Measurements from ENCODE around the gene ATAD2B. TPM values are rescaled to one million over a fixed set of nuclear protein-coding genes. Genes with fewer than 3 reads are reported as not detected.
"Not testable (repeated sequence)": the region's sequence is repeated elsewhere in the genome, so short reads cannot be mapped to it uniquely, and the experiment has no call there.

Gene ATAD2B
- polyA plus RNA-seq, 1 donor = 11.2 TPM

DNA sequence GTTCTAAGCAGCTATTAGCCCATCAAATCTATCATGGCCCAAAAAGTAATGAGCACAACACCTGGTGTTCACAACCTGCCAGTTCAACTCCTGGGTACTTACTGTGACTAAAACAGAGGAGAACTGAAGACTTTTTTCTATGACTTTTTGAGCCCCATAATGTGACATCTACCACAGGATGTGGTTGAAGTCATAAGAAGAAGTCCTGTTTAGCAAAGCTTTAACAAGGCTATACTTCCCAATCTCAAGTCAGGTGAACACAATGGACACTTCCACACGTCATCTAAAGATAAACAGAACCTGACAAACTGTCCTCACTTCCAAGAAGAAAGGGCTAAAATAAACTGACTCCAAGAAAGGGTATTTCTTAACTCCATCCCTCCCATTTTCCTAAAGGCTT, 138.8 kb downstream of the ATAD2B start:
- no peak for DNase-seq

DNA sequence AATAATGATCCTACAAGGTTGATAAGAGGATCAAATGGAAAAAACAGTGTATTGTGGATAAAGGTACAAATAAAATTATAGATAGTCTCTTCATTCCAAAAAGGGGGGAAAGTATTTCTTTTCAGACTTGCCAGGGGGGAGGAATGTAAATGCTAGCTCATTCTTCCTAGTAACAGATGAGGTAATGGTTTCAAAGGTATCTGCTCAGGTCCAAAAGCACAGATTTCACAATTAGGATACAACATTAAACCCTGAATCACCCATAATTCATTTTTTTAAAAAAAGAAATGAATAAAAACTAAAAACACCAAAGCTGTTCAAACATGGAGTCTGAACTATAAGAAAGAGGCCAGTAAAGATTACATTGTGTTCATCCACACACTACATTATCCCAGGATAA, 142.0 kb downstream of the ATAD2B start:
- DNase-seq = no peak

DNA sequence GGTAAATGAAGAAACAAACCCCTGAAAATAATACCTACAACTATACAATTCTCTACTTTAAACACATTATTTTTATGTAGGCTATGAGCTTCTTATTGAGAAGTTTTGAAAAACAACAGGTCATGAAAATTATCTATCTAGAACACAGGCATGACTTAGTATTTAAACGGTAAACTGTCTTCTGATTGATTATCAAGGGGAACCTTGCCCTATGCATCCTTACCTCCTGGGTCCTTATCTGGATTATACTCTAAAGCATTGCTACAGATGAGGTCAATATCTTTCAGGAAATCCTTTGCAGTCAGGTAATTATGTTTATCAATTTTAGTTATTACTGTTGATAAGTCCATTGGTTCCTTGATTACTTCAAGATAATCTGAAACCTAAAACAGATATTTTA, 144.3 kb downstream of the ATAD2B start:
- DNase-seq = no peak

- DNase-seq = no peak
Observed at GRCh38 chr2:23782126-23782525, 144.8 kb downstream of the ATAD2B start.

DNA sequence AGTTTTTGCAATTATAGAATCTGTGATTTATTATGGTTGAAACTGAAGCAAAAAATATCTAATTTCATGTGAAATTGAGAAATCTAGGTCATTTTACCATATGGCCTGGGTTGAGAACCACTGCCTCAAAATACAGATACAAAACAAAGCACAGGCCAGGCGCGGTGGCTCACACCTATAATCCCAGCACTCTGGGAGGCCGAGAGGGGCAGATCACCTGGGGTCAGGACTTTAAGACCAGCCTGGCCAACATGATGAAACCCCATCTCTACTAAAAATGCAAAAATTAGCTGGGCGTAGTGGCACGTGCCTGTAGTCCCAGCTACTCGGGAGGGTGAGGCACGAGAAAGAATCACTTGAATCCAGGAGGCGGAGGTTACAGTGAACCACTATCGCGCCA, 146.5 kb downstream of the ATAD2B start:
- not testable (repeated sequence) for DNase-seq

DNA sequence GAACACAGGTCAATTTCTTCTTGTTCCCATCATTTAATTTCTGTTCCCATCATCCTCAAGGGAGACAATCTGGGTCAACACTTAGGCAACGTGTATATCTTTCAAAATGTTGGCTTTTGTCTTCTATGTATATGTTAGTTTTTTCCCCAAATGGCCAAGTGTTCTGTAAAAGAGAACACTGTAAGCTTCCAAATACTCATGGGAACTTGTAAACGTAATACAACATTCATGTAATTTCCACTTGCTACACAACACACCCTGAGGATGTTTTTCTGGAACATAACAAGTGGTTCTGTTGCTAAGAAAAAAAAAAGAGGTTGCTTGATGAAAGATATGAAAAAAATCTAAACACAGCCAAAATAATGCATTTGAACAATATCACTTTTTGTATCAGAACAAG, 149.1 kb downstream of the ATAD2B start:
- no peak for DNase-seq

- no peak for DNase-seq
Observed at GRCh38 chr2:23776021-23776420, 150.9 kb downstream of the ATAD2B start.

- no peak for DNase-seq
Observed at GRCh38 chr2:23772684-23773083, 154.2 kb downstream of the ATAD2B start.

DNA sequence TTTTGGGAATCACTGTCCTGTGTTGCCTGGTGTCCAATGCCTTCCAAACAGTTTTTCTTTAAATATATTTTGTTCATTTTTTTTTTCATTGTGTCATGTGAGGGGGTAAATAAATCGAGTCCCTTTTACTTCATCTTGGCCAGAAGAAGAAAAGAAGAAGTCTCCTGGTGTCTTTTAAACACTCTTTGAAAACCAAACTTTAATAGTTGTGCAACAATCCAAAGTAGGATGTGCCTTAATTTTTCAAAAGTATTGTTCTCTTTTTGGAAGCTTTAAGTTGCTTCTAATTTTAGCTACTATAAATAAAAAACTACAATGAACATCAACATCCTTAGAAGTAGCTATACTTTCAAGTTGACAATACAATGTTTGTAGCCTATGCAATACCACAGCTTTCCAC, 154.9 kb downstream of the ATAD2B start:
- DNase-seq = no peak

GRCh38 chr2:23769364-23769763, 157.6 kb downstream of the ATAD2B start:
- no peak for DNase-seq

DNA sequence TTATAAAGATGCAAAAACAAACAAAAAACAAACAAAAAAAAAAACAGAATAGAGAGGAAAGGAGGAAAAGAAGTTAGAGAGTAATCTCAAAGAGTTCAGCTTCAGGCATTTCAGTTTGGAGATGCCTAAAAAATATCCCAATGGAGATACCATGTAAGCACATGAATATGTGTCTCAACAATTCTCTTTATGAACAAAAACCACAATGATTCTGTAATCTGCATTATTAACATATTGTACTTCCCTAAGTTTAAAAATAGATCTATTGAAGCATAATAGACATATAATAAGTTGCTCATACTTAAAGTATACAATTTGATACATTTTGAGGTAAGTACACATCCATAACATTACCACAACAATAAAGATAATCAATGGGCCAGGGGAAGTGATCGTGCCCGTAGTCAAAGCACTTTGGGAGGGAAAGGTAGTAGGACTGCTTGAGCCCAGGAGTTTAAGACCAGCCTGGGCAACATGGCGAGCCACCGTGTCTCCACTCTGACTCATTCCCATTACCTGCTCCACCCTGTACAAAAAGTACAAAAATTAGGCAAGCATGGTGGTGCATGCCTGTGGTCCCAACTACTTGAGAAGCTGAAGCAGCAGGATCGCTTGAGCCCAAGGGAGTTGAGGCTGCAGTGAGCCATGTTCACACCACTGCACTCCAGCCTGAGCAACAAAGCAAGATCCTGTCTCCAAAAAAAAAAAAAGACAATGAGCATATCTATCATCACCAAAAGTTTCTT, 158.9 kb downstream of the ATAD2B start:
- DNase-seq = no peak

DNA sequence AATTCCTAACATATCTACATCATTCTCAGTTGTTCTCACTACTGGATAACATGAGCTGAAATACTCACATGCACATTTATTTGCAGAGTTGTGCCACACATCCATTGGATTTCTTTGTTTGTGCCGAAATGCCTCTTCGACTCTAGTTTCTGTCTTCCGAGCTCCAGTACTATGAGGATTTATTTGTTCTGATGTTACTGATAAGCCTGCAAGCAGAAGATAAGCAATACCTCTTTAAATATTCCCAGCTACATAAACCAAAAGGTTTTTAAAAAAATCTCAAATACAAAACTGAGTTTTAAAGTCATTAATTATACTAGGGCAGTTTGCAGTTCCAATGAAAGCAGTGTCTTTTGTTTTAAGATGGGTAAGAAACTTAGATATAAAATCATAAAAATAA, 164.8 kb downstream of the ATAD2B start:
- DNase-seq = no peak

GRCh38 chr2:23761638-23762037, 165.3 kb downstream of the ATAD2B start:
- DNase-seq = no peak

DNA sequence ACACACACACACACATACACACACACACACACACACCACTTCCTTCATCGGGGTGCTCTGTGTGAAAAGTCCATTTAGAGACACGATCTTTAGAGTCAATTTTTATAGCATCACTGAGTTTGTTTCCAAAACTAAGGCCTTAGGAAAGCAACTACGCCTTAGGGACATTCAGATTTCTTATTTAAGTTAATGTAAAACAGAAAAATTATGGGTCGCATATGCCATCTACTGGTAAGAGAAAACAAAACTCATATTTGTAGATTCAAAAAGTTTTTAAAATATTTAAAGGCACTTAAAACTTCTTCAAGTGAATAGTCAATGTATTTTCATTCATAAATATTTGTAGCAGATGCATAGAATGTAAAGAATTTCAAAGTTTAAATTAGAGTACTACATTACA, 166.2 kb downstream of the ATAD2B start:
- DNase-seq = peak; percentile 60

GRCh38 chr2:23757686-23758433, 169.1 kb downstream of the ATAD2B start:
- DNase-seq = no peak

GRCh38 chr2:23756593-23757292, 170.2 kb downstream of the ATAD2B start:
- DNase-seq = no peak

GRCh38 chr2:23754970-23755369, 172.0 kb downstream of the ATAD2B start:
- DNase-seq = no peak

DNA sequence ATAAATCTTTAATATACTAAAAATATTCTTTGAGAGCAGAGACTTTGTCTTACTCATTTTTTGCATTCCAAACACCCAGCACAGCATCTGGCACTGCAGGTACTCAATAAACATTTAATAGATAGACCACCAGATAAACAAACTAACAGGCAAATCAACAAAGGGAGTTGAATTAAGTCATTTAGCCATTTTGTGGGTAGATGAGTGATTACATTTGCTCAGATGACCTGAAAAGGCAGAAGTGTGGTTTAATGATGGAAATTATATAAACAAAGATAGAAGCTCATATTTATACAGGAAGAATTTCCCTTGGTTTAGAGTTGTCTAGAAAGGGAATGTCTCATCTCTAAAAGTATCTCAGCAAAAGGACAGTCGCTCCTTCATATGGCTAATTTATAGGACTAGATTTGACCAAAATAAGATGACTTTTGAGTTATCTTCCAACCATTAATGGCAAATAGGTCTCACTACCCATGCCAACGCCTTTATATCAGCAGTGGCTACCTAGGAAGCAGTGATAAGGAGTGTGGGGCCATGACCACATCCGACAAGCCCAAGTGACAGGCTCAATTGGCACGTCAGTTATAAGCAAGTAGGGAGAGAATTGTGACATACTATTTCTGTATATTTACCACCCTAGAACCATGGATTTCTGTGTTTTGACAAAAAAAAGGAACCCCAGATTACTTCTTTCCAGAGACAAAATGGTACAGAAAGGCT, 173.5 kb downstream of the ATAD2B start:
- DNase-seq = no peak

DNA sequence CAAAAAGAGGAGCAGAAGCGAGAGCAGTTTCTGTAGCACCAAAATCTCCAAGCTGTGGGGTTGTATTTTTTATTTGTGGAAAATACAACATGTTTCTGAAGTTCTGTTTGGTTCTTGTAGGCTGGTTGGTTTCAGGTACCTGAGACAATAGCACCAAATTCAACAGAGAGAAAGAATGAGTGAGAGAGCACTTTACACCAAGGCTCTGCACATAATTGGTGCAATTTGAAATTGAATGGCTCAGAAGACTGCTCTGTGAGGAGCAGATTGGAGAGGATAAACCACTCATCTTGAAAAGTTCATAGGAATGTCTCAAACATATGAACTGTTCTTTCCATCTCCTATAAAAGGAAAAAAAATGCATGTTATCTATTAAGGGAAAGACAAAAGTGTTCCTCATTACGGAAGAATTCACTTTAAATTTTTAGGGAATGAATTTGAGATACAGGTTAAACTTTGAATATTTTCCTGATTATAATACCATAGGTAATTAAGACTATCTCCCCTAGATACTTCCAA, 175.1 kb downstream of the ATAD2B start:
- DNase-seq = no peak

DNA sequence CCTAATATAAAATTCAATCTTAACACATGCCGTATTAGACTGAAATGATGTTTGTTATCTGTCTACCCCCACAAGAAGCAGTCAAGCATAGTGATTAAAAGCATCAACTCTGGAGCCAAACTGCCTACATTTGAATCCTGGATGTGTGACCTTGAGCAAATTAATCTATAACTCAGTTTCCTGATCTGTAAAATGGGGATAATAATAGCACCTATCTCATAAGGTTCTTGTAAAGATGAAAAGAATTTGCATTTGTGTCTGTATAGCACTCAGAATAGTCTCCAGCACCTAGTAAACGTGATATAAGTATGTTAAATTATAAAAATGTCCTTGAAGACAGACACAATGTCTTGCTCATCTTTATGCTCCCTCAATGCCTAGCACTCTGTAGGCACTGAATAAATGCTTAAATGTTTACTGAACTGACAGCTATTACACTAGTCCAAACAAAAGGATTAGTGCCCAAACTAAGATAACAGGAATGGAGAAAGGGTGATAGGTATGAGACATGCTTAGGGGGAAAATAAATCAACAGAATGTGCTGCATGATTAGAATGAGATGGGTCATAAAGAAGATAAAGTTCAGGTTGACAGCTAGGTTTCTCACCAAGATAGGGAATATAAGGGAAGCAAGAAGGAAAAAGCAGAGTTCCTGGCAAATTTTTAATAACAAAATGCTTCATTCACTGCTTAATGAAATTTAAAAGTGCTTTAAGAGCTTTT, 180.6 kb downstream of the ATAD2B start:
- DNase-seq = no peak

- peak; percentile 82 for DNase-seq
Observed at GRCh38 chr2:23745726-23746105, 181.2 kb downstream of the ATAD2B start.
